Measurements from ENCODE around the gene NTM.

The NTM gene

DNA sequence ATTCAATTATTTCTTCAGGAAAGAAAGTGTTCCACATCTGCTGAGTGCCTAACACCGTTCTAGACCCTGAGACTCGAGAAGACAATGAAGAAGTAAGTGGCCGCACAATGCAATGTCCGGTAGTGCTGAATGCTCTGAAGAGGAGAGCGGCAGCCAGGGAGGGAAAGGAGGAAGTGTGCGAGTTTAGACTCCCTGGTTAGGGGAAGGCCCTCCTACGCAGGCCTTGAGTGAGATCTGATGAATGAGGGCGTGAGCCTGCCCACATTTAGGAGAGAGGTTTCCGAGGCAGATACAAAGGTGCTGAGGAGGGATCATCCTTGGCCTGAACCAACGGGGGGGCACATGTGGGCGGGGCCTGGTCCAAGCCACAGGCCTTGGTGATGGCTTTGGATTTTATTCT, 558.6 kb downstream of the NTM start:
- no peak overlapping the region for H3K4me3 ChIP-seq (ENCODE audit: low read depth, low read length)
- DNase-seq (ENCODE audit: low read depth): no peak

DNA sequence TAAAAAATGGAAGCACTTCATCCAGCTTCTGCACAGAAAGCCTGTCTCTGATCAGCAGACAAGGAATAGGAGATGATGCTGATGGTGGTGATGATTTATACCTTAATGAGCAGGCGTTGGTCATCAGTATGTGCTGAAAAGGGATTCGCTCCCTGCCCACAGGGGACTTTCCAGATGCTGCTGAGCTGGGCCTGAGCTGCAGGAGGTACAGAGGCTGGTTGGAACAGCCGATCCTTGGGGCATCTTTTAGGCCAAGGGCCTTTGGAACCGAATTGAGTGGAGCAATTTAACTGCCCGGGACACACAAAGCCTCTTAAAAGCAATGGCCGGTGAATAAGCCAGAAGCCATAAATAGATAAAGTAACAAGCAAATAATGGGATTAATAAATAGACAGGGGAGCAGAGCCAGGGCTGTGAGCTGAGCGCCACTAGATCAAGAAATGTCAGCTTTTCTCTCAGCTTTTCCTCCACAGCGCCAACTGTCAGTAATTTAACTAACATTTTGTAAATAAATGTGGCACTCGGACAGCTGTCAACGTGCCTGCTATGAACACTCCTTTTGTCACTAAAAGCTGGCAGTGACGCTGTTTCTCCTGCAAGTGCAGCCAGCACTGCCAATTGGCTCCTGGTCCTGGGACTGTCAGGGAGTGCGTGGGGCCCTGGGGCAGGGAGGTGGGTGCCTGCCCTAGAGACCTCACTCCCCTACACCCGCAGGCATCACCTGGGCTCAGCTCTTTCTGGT, 562.3 kb downstream of the NTM start:
- no peak for DNase-seq (ENCODE audit: low read depth)
- no peak overlapping the region for H3K4me3 ChIP-seq (ENCODE audit: low read depth, low read length)

DNA sequence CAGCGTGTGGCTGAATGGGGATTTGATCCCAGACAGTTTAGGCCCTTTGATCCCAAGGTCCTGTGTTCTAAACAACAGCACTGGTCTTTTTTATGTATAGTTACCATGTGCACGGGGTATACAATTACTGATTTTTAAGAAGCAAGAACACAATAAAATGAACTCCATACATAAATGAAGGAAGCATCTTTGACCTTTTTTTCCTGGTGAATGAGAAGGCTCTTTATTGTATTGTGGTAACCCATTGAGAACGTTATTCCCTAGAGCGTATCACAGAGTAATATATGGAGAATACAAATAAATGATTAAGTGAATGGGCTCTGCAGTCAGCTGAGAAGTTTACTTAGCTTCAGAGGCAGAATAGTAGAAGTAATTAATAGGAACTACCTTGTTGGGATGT, 563.6 kb downstream of the NTM start:
- no peak for DNase-seq (ENCODE audit: low read depth)
- no peak overlapping the region for H3K4me3 ChIP-seq (ENCODE audit: low read depth, low read length)

DNA sequence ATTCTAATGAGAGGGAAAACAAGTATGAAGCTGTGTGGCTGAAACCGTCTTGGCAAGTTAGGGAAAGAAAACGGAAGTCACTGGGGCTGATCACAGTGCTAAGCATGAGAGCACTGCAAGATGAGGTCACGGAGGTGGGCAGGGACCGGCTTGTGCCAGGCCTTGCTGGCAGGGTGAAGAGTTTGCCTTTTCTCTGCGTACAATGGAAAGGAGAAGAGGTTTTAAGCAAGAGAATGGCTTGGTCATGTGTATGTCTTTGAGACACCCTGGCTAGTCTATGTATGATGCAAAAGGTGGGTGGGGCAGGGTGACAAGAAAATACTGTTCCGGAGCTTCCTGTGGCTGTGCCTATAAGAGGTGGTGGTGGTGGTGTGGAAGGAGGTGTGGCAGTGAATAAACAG, 567.9 kb downstream of the NTM start:
- DNase-seq (ENCODE audit: low read depth): no peak
- H3K4me3 ChIP-seq (ENCODE audit: low read depth, low read length): no peak overlapping the region

DNA sequence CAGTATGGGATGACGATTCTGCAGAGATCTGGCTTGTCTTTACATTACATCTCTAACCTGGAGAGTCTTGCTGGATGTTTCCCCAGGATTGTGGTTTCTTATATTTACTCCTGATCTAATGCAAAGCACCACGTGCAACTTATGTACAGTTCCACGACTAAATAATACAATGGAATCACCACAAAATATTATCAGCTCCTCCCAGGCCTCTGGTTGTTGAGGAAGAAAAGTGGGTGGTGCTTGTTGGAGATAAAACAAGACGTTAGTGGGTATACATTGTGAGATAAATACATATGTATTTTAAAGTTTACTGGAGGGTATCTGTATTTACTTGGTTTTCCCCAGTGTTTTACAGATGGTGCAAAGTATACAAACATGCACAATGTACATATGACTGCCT, 569.7 kb downstream of the NTM start:
- DNase-seq (ENCODE audit: low read depth): no peak
- H3K4me3 ChIP-seq (ENCODE audit: low read depth, low read length): no peak overlapping the region

DNA sequence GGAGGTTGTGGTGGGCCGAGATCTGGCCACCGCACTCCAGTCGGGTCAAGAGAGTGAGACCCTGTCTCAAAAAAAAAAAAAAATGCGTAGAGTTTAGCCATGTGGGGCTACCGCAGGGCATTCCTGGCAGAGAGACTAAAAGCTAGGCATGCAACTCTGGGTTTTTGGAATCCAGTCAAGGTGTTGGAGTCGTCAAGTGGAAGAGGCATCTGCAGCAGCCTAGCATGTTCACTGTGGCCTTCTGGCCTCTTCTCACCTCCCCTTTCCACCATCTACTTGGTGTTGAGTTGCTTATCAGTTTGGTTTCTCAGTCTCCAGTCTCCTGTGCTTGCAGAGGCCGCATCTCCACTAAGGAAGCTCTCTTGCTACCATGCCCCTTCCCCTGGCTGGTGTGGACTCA, 572.5 kb downstream of the NTM start:
- no peak overlapping the region for H3K4me3 ChIP-seq (ENCODE audit: low read depth, low read length)
- no peak for DNase-seq (ENCODE audit: low read depth)

DNA sequence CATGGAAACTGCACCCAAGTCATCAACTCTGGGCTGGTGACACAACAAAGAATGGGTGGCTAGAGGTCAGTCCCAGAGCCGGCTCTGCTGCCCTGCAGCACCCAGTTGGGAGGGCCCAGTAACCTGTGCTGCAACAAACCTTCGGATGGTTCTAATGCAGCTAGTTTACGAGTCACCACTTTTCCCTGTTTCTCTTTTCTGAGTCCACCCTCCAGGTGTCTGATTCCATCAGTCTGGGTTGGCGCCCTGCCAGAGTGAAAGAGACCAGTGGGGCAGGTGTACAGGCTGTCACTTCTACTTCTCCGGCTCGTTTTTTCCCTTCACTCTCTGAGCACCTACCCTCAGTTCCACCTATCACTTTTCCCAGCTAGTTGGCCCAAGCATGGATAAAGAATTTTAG, 572.9 kb downstream of the NTM start:
- no peak for DNase-seq (ENCODE audit: low read depth)
- H3K4me3 ChIP-seq (ENCODE audit: low read depth, low read length): no peak overlapping the region

DNA sequence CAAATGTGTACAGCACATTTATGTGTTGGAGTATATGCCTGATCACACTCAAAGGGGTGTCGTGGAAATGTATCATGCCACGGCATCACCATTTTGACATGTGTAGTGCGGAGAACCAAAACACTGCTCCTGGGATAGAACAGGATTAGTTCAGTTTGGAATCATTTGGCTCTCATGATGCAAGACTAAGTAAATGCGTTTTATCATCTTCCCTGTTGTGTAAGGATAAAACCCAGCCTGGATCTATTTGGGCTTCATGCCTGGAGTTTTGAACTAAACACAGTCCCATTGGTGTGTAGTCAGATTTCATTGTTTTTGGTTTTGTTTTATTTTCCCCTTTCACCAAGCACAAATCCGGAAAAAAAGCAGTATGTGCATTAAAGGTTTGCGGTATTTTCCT, 574.3 kb downstream of the NTM start:
- peak; percentile 69 for DNase-seq (ENCODE audit: low read depth)
- H3K4me3 ChIP-seq (ENCODE audit: low read depth, low read length): no peak overlapping the region

DNA sequence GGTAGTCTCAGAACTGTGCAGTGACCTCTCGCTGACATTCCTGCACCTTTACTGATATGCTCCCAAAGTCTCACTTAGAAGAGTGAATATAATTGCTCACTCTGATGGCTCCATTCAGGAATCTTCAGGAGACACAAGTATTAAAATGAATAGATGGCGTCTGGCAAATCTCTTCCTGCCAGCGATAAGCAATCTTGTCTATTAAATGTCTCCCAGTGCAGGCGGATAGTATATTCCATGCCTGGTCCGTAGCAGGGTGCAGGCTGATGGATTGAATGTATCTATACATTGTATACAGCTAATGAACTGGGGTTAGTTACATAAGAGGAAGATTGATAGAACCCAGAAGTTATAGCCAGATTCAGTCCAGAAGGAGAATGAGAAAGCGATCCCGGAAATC, 575.3 kb downstream of the NTM start:
- H3K4me3 ChIP-seq (ENCODE audit: low read depth, low read length): no peak overlapping the region
- no peak for DNase-seq (ENCODE audit: low read depth)

DNA sequence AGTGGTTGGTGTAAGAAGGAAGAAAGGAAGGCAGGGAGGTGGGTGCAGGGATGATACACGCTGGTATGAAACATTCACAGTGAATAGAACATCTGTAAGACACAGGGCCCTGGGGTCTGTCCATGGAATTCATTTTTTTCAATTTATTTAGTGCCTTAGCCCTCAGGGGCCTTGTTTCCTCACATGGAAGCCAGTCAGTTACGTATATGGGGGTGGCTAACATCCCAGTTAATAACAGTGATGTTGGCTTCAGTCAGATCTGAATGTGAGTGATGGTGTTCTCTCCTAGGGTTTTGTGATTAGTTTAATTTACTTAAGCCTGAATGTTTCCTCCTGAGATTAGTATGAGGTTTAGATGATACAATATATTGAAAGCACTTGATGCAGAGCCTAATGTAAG, 577.1 kb downstream of the NTM start:
- no peak for DNase-seq (ENCODE audit: low read depth)
- H3K4me3 ChIP-seq (ENCODE audit: low read depth, low read length): no peak overlapping the region

DNA sequence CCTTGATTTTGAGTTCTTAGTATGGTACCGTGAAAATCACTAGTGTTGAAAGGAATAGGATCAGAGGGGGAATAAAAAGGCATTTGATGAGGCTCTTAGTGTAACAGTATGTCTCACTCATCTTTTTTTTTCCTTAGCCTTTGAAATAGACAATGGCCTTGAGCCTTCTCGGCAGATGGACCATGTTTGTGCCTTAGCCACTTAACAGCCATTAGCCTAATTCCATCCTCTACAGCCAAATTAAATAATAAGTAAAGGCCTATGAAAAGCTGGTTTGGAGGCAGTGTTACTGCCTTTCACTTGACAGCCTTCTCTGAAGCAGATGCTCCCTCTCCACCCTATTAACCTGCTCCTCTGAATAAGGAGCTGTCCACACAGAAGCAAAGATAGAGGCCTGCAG, 580.7 kb downstream of the NTM start:
- no peak for DNase-seq (ENCODE audit: low read depth)
- H3K4me3 ChIP-seq (ENCODE audit: low read depth, low read length): no peak overlapping the region

DNA sequence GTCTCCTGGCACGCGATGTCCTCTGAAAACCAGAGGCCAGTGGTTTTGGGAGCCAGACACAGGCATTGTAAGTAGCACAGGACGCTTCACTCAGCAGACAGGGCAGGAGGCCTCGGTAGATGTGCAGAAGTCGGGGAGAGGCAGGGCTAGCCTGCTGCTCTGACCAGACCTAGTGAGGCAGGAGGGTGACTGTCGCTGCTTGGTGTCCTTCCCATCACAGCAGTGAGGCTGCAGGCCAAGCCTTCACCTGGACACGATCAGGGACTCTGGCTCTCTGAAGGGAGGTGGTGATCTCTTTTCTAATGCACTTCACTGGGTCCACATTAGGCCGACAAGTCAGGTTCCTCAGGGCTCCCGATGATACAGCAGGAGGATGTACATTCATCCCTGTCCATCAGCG, 583.7 kb downstream of the NTM start:
- DNase-seq (ENCODE audit: low read depth): no peak
- no peak overlapping the region for H3K4me3 ChIP-seq (ENCODE audit: low read depth, low read length)

DNA sequence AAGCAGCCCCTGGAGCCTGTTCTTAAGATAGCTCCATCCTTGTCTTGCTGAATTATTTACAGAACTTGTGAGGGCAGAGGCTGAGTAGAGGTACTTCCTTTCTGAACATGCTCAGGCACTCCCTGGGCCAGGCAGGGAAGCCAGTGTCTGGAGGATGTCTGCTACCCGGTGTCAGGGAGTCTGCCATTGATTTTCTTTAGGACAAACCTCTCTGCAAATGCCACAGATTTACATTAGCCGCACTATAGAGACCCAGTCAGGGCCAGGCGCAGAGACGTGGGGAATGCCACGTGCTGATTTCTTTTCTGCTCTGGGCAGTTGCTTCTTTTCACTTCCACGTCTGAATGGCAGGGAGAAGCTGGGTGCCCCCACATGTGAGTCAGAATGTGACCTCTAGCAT, 585.5 kb downstream of the NTM start:
- no peak overlapping the region for H3K4me3 ChIP-seq (ENCODE audit: low read depth, low read length)
- no peak for DNase-seq (ENCODE audit: low read depth)

DNA sequence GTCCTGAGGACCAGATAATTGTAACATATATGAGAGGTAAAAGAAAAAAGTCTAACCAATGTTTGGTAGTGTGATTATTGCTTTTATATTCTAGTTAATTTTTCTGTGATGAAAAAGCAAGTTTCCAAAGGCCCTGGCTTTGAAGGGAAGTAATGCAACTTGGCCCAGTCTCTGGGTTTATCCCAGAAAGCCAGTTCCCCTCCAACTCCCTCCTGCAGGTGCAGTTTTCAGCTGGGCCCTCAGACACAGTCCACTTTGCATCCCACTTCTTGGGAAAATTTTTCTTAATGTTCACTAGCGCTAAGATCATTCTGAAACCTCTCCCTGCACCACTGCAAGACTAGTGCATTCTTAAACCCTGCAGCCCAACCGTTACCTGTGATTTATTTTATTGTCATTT, 586.8 kb downstream of the NTM start:
- DNase-seq (ENCODE audit: low read depth): no peak
- H3K4me3 ChIP-seq (ENCODE audit: low read depth, low read length): no peak overlapping the region

DNA sequence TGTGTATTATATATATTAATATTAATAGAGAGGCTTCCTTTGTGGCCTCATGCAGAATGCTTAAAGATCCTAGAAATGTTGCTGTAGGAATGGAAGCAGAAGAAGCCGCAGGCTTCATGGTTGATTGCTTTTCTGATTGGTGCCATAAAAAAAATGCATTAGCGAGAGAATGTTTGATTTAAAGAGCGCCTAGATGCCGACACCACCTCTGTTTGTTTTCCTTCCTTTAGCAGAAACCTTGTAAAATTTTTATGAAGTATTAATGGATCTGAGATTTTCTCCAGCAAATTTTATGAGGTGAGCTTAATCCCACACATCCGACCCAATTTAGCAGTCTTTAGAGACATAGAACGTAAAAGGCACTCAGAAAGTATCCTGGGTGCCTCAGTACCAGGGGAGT, 587.5 kb downstream of the NTM start:
- no peak overlapping the region for H3K4me3 ChIP-seq (ENCODE audit: low read depth, low read length)
- DNase-seq (ENCODE audit: low read depth): no peak

DNA sequence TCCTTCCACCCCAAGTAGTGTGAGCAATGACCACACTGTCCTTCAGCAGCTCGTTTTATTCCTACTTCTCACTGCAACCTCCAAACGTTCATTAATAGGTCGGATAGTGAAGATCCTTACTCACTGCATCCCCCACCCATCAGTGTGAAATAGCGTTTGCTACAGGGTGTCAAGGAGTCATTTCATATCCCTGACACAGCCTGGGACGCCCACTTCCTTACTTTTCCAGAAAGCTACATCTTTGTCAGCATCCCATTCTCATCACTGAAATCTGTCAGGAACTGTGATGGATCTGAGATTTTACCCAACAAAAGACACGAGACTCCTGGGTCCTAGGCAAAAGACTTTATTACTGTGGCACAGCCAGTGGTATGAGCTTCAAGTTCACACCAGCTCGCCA, 592.4 kb downstream of the NTM start:
- DNase-seq (ENCODE audit: low read depth): no peak
- H3K4me3 ChIP-seq (ENCODE audit: low read depth, low read length): no peak overlapping the region

DNA sequence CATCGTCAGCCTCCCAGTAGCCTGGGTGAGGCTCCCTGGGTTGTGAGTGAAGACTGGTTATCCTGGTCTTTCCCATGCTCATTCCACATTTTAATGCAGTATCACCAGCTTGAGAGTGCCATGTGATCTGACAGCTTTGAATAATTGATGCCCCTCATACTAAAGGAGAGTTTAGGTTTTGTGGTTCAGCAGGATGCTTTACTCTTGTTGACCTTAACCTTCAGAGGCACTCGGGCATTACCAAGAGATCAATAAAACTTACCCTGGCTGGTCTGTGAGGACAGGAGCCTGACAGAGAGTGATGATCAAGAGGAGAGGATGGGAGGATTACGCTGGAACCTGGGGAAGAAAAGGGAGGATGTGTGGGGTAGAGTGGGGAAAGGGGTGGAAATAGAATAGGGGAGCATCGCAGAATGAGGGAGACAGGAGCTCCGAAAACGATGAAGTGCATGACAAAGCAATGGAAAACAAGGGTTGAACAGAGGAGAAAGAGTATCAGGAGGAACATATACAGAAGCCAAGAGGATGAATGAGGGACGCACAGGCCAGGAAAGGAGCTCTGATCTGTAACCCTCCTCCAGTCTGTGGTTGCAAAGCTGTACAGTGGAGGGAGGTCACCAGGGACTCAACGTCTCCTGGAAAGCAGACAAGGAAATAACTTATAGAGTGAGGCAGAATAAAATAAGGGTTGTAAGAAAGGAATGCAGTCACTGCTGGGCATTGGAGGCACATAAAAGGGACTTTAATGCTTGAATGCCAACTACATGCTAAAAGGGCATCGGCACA, 594.5 kb downstream of the NTM start:
- no peak overlapping the region for H3K4me3 ChIP-seq (ENCODE audit: low read depth, low read length)
- DNase-seq (ENCODE audit: low read depth): no peak

DNA sequence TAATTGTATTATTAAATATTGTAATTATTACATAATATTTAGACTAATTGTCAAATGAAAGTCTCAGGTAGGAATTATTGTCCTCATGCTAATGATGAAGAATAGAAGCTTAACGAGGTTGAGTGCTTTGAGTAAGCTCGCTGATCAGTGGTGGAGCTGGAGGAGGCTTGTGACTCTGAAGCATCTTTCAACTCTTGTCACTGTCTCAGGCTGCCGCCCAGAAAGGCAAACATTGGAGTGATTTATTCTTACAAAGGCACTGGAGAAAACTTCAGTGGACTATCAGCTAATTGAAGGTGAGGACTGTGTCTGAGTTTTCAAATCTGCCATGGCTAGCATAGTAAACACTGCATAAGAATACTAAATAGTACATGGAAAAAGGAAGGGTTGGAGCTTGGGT, 595.1 kb downstream of the NTM start:
- no peak overlapping the region for H3K4me3 ChIP-seq (ENCODE audit: low read depth, low read length)
- no peak for DNase-seq (ENCODE audit: low read depth)

DNA sequence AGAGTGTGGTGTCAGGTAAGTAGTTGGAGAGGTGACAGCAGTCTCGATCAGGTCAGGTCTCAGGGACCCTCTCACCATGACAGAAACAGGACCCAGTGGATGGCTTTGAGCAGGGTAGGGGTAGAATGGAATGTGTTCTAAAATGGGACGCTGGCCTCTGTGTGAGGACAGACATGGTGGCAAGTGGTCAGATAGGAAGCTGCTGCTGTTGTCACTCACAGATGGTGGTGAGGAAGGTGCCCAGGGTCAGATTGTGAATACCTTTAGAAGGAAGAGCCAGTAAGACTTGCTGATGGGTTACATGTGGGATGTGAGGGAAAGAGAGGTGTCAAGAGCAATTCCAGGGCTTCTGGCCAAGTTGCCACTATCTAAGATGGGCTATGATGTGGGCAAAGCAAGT, 596.3 kb downstream of the NTM start:
- H3K4me3 ChIP-seq (ENCODE audit: low read depth, low read length): no peak overlapping the region
- DNase-seq (ENCODE audit: low read depth): no peak

DNA sequence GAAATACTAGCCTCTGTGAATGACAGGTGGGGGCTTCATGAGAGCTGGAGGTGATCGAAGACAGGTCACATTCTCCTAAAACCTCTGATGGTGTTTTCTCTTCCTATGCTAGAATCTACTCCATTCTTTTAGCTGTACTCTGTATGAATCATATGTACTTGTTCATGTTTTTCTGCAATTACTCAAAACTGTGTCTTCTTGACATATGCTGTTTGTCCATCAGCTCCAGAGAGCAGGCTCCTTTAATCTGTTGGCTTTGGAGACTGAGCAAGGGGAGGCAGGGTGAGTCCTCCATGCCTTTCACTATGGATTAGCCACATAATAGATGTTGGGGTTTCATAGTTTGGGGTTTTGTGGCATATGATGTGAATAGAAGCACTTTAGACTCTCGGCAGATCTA, 598.8 kb downstream of the NTM start:
- H3K4me3 ChIP-seq (ENCODE audit: low read depth, low read length): no peak overlapping the region
- DNase-seq (ENCODE audit: low read depth): no peak

DNA sequence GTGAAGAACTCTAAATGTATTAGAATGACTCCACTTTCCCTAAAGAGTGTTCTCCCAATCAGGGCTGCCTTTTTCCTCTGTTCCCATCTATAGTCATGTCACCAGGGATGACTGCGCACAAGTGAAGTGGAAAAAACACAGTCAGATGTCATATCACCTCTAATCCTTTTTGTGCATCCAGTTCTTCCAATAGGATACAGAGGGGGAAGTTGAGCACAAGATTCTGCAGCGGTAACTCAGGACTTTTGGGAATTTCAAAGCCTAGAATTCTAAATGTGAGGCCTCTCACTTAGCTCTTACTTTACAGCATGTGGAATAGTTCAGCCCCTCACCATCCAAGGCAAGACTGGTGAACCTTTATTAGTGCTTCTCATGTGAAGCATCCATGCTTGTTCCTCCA, 602.6 kb downstream of the NTM start:
- H3K4me3 ChIP-seq (ENCODE audit: low read depth, low read length): no peak overlapping the region
- no peak for DNase-seq (ENCODE audit: low read depth)

Measured in skeletal muscle cell (primary cell).